HL-60 (cell line): ENCODE measurements around the gene TTLL1.

Experiments used
- GABPA ChIP-seq: IDR thresholded peaks from 2 replicates; pipeline ENCODE4 v1.6.1; 2012; ENCODE audit warnings: low read depth
- POLR2AphosphoS5 ChIP-seq: IDR thresholded peaks from 2 replicates; pipeline ENCODE4 v1.6.1; 2012; ENCODE audit warnings: low read depth
- TF ChIP-seq, protein P1 (sequence below): IDR thresholded peaks from one replicate; pipeline ENCODE4 v1.5.1; 2011; ENCODE audit warnings: low read length, control low read depth, inconsistent platforms; ENCODE audit not compliant: insufficient read depth

DNA sequence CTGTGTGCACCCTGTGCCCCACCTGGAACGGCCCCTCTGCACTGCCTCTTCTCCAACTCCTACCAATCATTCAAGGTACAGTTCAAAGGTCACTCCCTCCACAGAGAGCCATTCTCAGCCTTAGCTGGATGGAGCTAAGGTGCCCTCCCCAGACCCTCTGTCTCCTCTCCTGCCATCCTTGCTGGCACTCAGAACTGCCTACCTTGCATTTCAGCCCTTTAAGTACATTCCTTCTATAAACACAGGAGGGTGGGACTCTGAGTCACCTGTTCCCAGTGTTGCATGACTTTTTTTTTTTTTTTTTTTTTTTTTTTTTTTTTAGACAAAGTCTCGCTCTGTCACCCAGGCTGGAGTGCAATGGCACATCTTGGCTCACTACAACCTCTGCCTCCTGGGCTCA, 8.6 kb downstream of the TTLL1 start:
- TF ChIP-seq, protein P1, sequence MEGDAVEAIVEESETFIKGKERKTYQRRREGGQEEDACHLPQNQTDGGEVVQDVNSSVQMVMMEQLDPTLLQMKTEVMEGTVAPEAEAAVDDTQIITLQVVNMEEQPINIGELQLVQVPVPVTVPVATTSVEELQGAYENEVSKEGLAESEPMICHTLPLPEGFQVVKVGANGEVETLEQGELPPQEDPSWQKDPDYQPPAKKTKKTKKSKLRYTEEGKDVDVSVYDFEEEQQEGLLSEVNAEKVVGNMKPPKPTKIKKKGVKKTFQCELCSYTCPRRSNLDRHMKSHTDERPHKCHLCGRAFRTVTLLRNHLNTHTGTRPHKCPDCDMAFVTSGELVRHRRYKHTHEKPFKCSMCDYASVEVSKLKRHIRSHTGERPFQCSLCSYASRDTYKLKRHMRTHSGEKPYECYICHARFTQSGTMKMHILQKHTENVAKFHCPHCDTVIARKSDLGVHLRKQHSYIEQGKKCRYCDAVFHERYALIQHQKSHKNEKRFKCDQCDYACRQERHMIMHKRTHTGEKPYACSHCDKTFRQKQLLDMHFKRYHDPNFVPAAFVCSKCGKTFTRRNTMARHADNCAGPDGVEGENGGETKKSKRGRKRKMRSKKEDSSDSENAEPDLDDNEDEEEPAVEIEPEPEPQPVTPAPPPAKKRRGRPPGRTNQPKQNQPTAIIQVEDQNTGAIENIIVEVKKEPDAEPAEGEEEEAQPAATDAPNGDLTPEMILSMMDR = no peak
- no peak for TF ChIP-seq GABPA
- no peak for TF ChIP-seq POLR2AphosphoS5
